Neural progenitor cell (in vitro differentiated cells): Measurements from ENCODE around the gene KRT9.

Source experiments
- CTCF ChIP-seq: fragments of 200-600 bp; sonication (generic); IDR thresholded peaks from 2 replicates; pipeline ENCODE4 v1.5.1; 2017; ENCODE audit warnings: antibody characterized with exemption, mild to moderate bottlenecking
- EZH2 ChIP-seq: fragments of 200-600 bp; sonication (generic); IDR thresholded peaks from 2 replicates; pipeline ENCODE4 v1.6.1; 2017; ENCODE audit warnings: antibody characterized with exemption, mild to moderate bottlenecking, moderate library complexity

GRCh38 chr17:41516147-41516829, 55.6 kb downstream of the KRT9 start:
- TF ChIP-seq CTCF (no peak), EZH2 (no peak)
